A673 (cell line): ENCODE results near the gene DDR1. TPM values are rescaled to one million over a fixed set of nuclear protein-coding genes. Genes with fewer than 3 reads are reported as not detected.

ENCODE experiments used
- BruUV-seq: library from RNA; stranded (reverse); fragments of 400-500 nt; replicated peaks from 2 replicates; lab custom pipeline; 2021; lab: Mats Ljungman, UMichigan
- CTCF ChIA-PET: fragments of 300-600 bp; sonication (Branson Sonifier 250); formaldehyde crosslinking; loops from one replicate; lab custom pipeline; 2022; ENCODE audit warnings: antibody characterized with exemption; lab: Charles Lee
- POLR2A ChIA-PET: fragments of 300-600 bp; sonication (Branson Sonifier 250); formaldehyde crosslinking; loops from one replicate; lab custom pipeline; 2022; ENCODE audit warnings: antibody characterized with exemption; ENCODE audit not compliant: low non-redundant PET; lab: Charles Lee
- DNase-seq: peaks from one replicate; pipeline ENCODE4 v3.0.0-alpha.2; 2015; ENCODE audit warnings: low spot score
- H3K27ac ChIP-seq: fragments of 200-600 bp; sonication (generic); 2 replicates; pipeline ENCODE4 v1.5.1; 2016; ENCODE audit warnings: mixed run types, low read depth, mild to moderate bottlenecking, mixed read lengths, antibody characterized with exemption, low read length; ENCODE audit not compliant: poor library complexity, severe bottlenecking
- H3K27me3 ChIP-seq: fragments of 200-600 bp; sonication (generic); replicated peaks from 2 replicates; pipeline ENCODE4 v1.6.1; 2017; ENCODE audit warnings: mixed run types, low read depth, mild to moderate bottlenecking, mixed read lengths, antibody characterized with exemption, low read length; ENCODE audit not compliant: insufficient read depth, poor library complexity
- H3K36me3 ChIP-seq: fragments of 200-600 bp; sonication (generic); 2 replicates; pipeline ENCODE4 v1.6.1; 2016; ENCODE audit warnings: mixed run types, mild to moderate bottlenecking, mixed read lengths, antibody characterized with exemption, low read length; ENCODE audit not compliant: insufficient read depth, poor library complexity, severe bottlenecking
- H3K4me1 ChIP-seq: fragments of 200-600 bp; sonication (generic); 2 replicates; pipeline ENCODE4 v1.6.1; 2017; ENCODE audit warnings: mixed run types, mild to moderate bottlenecking, mixed read lengths, antibody characterized with exemption, low read length; ENCODE audit not compliant: insufficient read depth, poor library complexity, severe bottlenecking
- H3K4me3 ChIP-seq: fragments of 200-600 bp; sonication (generic); 2 replicates; pipeline ENCODE4 v1.5.1; 2016; ENCODE audit warnings: low read depth, mixed run types, mild to moderate bottlenecking, mixed read lengths, low read length; ENCODE audit not compliant: poor library complexity, severe bottlenecking
- H3K9me3 ChIP-seq: fragments of 200-600 bp; sonication (generic); 2 replicates; pipeline ENCODE4 v1.6.1; 2016; ENCODE audit warnings: mixed run types, low read depth, mild to moderate bottlenecking, mixed read lengths, antibody characterized with exemption, low read length; ENCODE audit not compliant: poor library complexity, severe bottlenecking
- CTCF ChIP-seq: fragments of 300-800, 200-600 bp; sonication (generic); conservative IDR thresholded peaks from 2 replicates; pipeline ENCODE4 v1.5.1; 2017; ENCODE audit warnings: low read depth, mild to moderate bottlenecking, antibody characterized with exemption, low read length, moderate library complexity, mixed read lengths
- EZH2 ChIP-seq: fragments of 200-600 bp; sonication (generic); IDR thresholded peaks from 2 replicates; pipeline ENCODE4 v1.6.1; 2017; ENCODE audit warnings: borderline replicate concordance, low read depth, mild to moderate bottlenecking, mixed read lengths, antibody characterized with exemption, low read length; ENCODE audit not compliant: poor library complexity, severe bottlenecking
- intact Hi-C: fragments of 100-400 bp; cut with micrococcal nuclease; formaldehyde crosslinking; loops from one replicate; pipeline ENCODE4 v1.10.0; 2022; ENCODE audit not compliant: unreplicated experiment
- total RNA-seq: library from RNA; stranded (reverse); gene quantifications from 2 replicates; pipeline ENCODE4 v1.2.3, GENCODE V29; 2021

The DDR1 gene
- total RNA-seq, 1 experiment from 2014 or later: 57.9 TPM

GRCh38 chr6:30886897-30887255 is 2.6 kb downstream of the DDR1 start:
- peak overlapping the region; percentile 72 for H3K4me3 ChIP-seq
- ChIA-PET POLR2A (no interaction called here), CTCF (interaction anchor here (0.6 to 1.9 kb wide), 2 partner anchors 200 to 1133 kb away, joined by 5 to 6 read pairs; no protein-coding TSS in a partner anchor)
- no peak for TF ChIP-seq CTCF
- no peak for TF ChIP-seq EZH2
- peaks cover 56% of the 10 kb centered on the region for H3K4me1 ChIP-seq
- peak overlapping the region; percentile 81 for H3K27ac ChIP-seq
- H3K27me3 ChIP-seq: no peaks in the 10 kb centered on the region
- DNase-seq: no peak
- no peaks in the 10 kb centered on the region for H3K9me3 ChIP-seq
- intact Hi-C loops: loop anchor here (10.0 kb wide), 1 partner anchor 332 kb away; the partner anchor contains the start of genes GNL1 and PRR3
- no TSS peak for BruUV-seq
- H3K36me3 ChIP-seq: no peaks in the 10 kb centered on the region

- Histone ChIP-seq H3K27me3 (no peaks in the 10 kb centered on the region), H3K36me3 (peaks cover 11% of the 10 kb centered on the region), H3K4me1 (peaks cover 49% of the 10 kb centered on the region), H3K9me3 (no peaks in the 10 kb centered on the region), H3K4me3 (no peak overlapping the region), H3K27ac (peak overlapping the region; percentile 11)
- ChIA-PET CTCF (no interaction called here), POLR2A (interaction anchor here (0.5 kb wide), 1 partner anchor 50 kb away, joined by 4 read pairs; no protein-coding TSS in a partner anchor)
- TF ChIP-seq EZH2: no peak
- intact Hi-C loops: loop anchor here (10.0 kb wide), 1 partner anchor 333 kb away; the partner anchor contains the start of genes GNL1 and PRR3
- BruUV-seq: no TSS peak
- DNase-seq: peak; percentile 52
Observed at GRCh38 chr6:30887901-30888815, 3.8 kb downstream of the DDR1 start.

GRCh38 chr6:30888816-30889495 is 4.6 kb downstream of the DDR1 start:
- Histone ChIP-seq H3K36me3 (peaks cover 13% of the 10 kb centered on the region), H3K9me3 (no peaks in the 10 kb centered on the region), H3K4me3 (no peak overlapping the region), H3K4me1 (peaks cover 41% of the 10 kb centered on the region), H3K27me3 (no peaks in the 10 kb centered on the region), H3K27ac (no peak overlapping the region)
- DNase-seq: no peak
- POLR2A ChIA-PET: interaction anchor here (0.5 kb wide), 1 partner anchor 49 kb away, joined by 4 read pairs; no protein-coding TSS in a partner anchor
- CTCF ChIA-PET: no interaction called here
- intact Hi-C loops: loop anchor here (10.0 kb wide), 1 partner anchor 334 kb away; the partner anchor contains the start of genes GNL1 and PRR3
- BruUV-seq: no TSS peak
- no peak for TF ChIP-seq EZH2
- no peak for TF ChIP-seq CTCF
